SH-SY5Y (cell line): ENCODE measurements around the gene GRK4.

Source experiments
- GATA2 ChIP-seq: IDR thresholded peaks from 2 replicates; pipeline ENCODE4 v1.6.1; 2011; ENCODE audit warnings: mild to moderate bottlenecking, low read depth, low read length
- GATA3 ChIP-seq: IDR thresholded peaks from 2 replicates; pipeline ENCODE4 v1.6.1; 2011; ENCODE audit warnings: low read depth, mild to moderate bottlenecking, low read length, moderate library complexity

DNA sequence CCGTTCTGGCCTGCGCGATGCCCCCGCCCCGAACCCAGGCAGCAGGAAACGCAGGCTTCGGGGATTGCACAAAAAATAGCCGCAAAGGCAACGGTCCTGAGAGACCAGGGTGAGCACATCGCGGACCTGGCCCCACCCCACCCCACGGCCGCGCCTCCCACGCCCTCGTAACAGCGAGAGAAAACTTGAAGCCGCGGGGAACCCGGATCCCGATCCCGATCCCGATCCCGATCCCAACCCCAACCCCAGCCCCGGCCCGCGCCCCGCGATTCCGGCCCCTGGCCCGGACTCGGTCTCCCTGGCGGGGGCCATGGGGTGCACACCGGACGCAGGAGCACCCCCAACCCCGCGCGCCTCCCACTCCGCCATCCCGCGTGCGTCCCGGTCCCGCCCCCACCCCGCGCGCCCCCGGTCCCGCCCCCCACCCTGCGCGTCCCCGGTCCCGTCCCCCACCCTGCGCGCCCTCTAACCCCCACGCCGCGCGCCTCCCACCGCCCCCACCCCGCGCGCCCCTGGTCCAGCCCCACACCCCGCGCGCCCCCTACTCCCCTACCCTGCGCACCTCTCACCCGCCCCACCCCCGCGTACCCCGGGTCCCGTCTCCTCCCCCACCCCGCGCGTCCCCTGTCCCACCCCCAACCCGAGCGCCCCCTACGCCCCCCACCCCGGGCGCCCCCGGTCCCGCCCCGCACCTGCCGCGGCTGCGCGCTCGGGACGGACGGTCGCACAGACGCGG lies 29.1 kb upstream of the GRK4 start:
- TF ChIP-seq GATA3 = no peak
- TF ChIP-seq GATA2 = no peak
